HEK293 (cell line): ENCODE data around the gene ZBTB8A.

ENCODE experiments used
- CTCF ChIA-PET: fragments of 350-600 bp; formaldehyde crosslinking; extraction: SDS; loops from one replicate; lab custom pipeline; 2021; ENCODE audit warnings: antibody characterized with exemption; lab: Yijun Ruan, JAX
- POLR2A ChIA-PET: fragments of 300-600 bp; formaldehyde crosslinking; extraction: SDS; loops from one replicate; lab custom pipeline; 2020; ENCODE audit warnings: antibody characterized with exemption, inconsistent platforms; lab: Yijun Ruan, JAX
- H3K27ac ChIP-seq: fragments of 200-500 bp; sonication (Bioruptor generic); 2 replicates; pipeline ENCODE4 v1.5.1; 2014; ENCODE audit warnings: low read depth, low read length, control low read depth, inconsistent platforms; ENCODE audit errors: extremely low read depth
- H3K36me3 ChIP-seq, 2 experiments: fragments of 200-500 bp in 1 of 2; sonication (Bioruptor generic) in 1 of 2; 1 replicate in 1 of 2; 2 replicates in 1 of 2; pipeline ENCODE4 v1.5.1; 2014 to 2017; ENCODE audit warnings: inconsistent platforms in 2 of 2, low read length in 2 of 2; ENCODE audit not compliant: control insufficient read depth in 2 of 2, insufficient read depth in 1 of 2
- H3K4me1 ChIP-seq: fragments of 200-500 bp; sonication (Bioruptor generic); 2 replicates; pipeline ENCODE4 v1.5.1; 2014; ENCODE audit warnings: mild to moderate bottlenecking, low read length, inconsistent platforms; ENCODE audit not compliant: control insufficient read depth, insufficient read depth
- H3K4me3 ChIP-seq: 2 replicates; pipeline ENCODE4 v1.5.1; 2011; ENCODE audit warnings: low read depth, mild to moderate bottlenecking, control low read depth, low read length, moderate library complexity
- H3K9me3 ChIP-seq: fragments of 200-500 bp; sonication (Bioruptor generic); 2 replicates; pipeline ENCODE4 v1.5.1; 2014; ENCODE audit warnings: low read depth, low read length, inconsistent platforms; ENCODE audit not compliant: control insufficient read depth, insufficient read depth
- HOXA7 ChIP-seq: sonication (generic); formaldehyde crosslinking; IDR thresholded peaks from 2 replicates; pipeline ENCODE4 v1.8.1; 2022; ENCODE audit warnings: missing genetic modification reagents, borderline replicate concordance
- PRDM10 ChIP-seq: fragments of 450-650 bp; formaldehyde crosslinking; IDR thresholded peaks from 2 replicates; pipeline ENCODE4 v1.5.1; 2016; ENCODE audit warnings: missing biosample characterization, missing genetic modification characterization
- PRDM4 ChIP-seq: fragments of 450-650 bp; formaldehyde crosslinking; IDR thresholded peaks from 2 replicates; pipeline ENCODE4 v1.5.1; 2017; ENCODE audit warnings: missing biosample characterization, missing genetic modification characterization
- ZNF132 ChIP-seq: fragments of 450-650 bp; formaldehyde crosslinking; IDR thresholded peaks from 2 replicates; pipeline ENCODE4 v1.5.1; 2017; ENCODE audit warnings: missing biosample characterization, missing genetic modification characterization, borderline replicate concordance
- ZNF155 ChIP-seq: fragments of 450-650 bp; formaldehyde crosslinking; IDR thresholded peaks from 2 replicates; pipeline ENCODE4 v1.5.1; 2016; ENCODE audit warnings: missing biosample characterization, missing genetic modification characterization
- ZNF239 ChIP-seq: fragments of 450-650 bp; formaldehyde crosslinking; IDR thresholded peaks from 2 replicates; pipeline ENCODE4 v1.5.1; 2016; ENCODE audit warnings: missing biosample characterization, missing genetic modification characterization
- ZNF26 ChIP-seq: fragments of 450-650 bp; formaldehyde crosslinking; IDR thresholded peaks from 2 replicates; pipeline ENCODE4 v1.5.1; 2016; ENCODE audit warnings: missing biosample characterization, missing genetic modification characterization
- ZNF280D ChIP-seq: fragments of 450-650 bp; formaldehyde crosslinking; IDR thresholded peaks from 2 replicates; pipeline ENCODE4 v1.5.1; 2016; ENCODE audit warnings: missing biosample characterization, missing genetic modification characterization
- ZNF473 ChIP-seq: fragments of 450-650 bp; formaldehyde crosslinking; IDR thresholded peaks from 2 replicates; pipeline ENCODE4 v1.5.1; 2017; ENCODE audit warnings: missing biosample characterization, missing genetic modification characterization
- ZNF48 ChIP-seq: fragments of 450-650 bp; formaldehyde crosslinking; IDR thresholded peaks from 2 replicates; pipeline ENCODE4 v1.5.1; 2016; ENCODE audit warnings: missing biosample characterization, missing genetic modification characterization
- ZNF514 ChIP-seq: fragments of 450-650 bp; formaldehyde crosslinking; IDR thresholded peaks from 2 replicates; pipeline ENCODE4 v1.5.1; 2016; ENCODE audit warnings: missing biosample characterization, missing genetic modification characterization
- ZNF544 ChIP-seq: fragments of 450-650 bp; formaldehyde crosslinking; IDR thresholded peaks from 2 replicates; pipeline ENCODE4 v1.5.0; 2017; ENCODE audit warnings: missing biosample characterization, missing genetic modification characterization
- ZNF549 ChIP-seq: fragments of 450-650 bp; IDR thresholded peaks from 2 replicates; pipeline ENCODE4 v1.5.1; 2018; ENCODE audit warnings: missing biosample characterization, missing genetic modification characterization, mild to moderate bottlenecking, inconsistent platforms, moderate library complexity
- ZNF561 ChIP-seq: fragments of 450-650 bp; IDR thresholded peaks from 2 replicates; pipeline ENCODE4 v1.5.1; 2018; ENCODE audit warnings: missing biosample characterization, missing genetic modification characterization, borderline replicate concordance
- ZNF670 ChIP-seq: fragments of 450-650 bp; formaldehyde crosslinking; IDR thresholded peaks from 2 replicates; pipeline ENCODE4 v1.5.1; 2016; ENCODE audit warnings: missing biosample characterization, missing genetic modification characterization, low read depth
- ZNF843 ChIP-seq: fragments of 450-650 bp; formaldehyde crosslinking; IDR thresholded peaks from 2 replicates; pipeline ENCODE4 v1.5.1; 2016; ENCODE audit warnings: missing biosample characterization, missing genetic modification characterization
- TF ChIP-seq, protein P1 (sequence below): fragments of 450-650 bp; formaldehyde crosslinking; IDR thresholded peaks from 2 replicates; pipeline ENCODE4 v1.5.1; 2016; ENCODE audit warnings: missing biosample characterization, missing genetic modification characterization

ZBTB8A gene

DNA sequence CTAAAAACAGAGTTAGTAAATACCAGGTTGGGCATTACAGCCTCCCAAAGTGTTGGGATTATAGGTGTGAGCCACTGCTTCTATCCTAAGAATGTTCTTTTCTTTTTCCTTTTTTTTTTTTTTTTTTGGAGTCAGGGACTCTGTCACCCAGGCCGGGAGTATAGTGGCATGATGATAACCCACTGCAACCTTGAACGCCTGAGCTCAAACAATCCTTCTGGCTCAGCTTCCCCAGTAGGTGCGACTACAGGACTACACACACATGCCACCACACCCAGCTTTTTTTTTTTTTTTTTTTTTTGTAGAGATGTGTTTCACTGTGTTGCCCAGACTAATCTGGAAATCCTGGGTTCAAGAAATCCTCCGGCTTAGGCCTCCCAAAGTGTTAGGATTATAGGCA lies 105.2 kb downstream of the ZBTB8A start:
- ChIA-PET CTCF (interaction anchor here (0.6 to 1.1 kb wide), 2 partner anchors 12 to 89 kb away, joined by 3 read pairs; no protein-coding TSS in a partner anchor), POLR2A (interaction anchor here (0.6 to 0.7 kb wide), 3 partner anchors 20 to 442 kb away, joined by 3 to 4 read pairs (median 3); no protein-coding TSS in a partner anchor)
- Histone ChIP-seq H3K4me1 (no peaks in the 10 kb centered on the region), H3K9me3 (no peaks in the 10 kb centered on the region), H3K4me3 (no peak overlapping the region), H3K36me3 (peaks cover 2 to 13% of the 10 kb centered on the region in 2 experiments; a peak in 2 of 3 replicates), H3K27ac (no peak overlapping the region)
- TF ChIP-seq ZNF544 (tag by site-specific recombination): no peak
- TF ChIP-seq PRDM10 (tag by site-specific recombination): no peak
- TF ChIP-seq, protein P1, sequence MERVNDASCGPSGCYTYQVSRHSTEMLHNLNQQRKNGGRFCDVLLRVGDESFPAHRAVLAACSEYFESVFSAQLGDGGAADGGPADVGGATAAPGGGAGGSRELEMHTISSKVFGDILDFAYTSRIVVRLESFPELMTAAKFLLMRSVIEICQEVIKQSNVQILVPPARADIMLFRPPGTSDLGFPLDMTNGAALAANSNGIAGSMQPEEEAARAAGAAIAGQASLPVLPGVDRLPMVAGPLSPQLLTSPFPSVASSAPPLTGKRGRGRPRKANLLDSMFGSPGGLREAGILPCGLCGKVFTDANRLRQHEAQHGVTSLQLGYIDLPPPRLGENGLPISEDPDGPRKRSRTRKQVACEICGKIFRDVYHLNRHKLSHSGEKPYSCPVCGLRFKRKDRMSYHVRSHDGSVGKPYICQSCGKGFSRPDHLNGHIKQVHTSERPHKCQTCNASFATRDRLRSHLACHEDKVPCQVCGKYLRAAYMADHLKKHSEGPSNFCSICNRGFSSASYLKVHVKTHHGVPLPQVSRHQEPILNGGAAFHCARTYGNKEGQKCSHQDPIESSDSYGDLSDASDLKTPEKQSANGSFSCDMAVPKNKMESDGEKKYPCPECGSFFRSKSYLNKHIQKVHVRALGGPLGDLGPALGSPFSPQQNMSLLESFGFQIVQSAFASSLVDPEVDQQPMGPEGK (tag by site-specific recombination): no peak
- TF ChIP-seq ZNF549: no peak
- TF ChIP-seq ZNF843 (tag by site-specific recombination): no peak
- no peak for TF ChIP-seq ZNF155
- no peak for TF ChIP-seq PRDM4
- no peak for TF ChIP-seq HOXA7 (CRISPR knock-in tag)
- no peak for TF ChIP-seq ZNF132 (tag by site-specific recombination)
- no peak for TF ChIP-seq ZNF48 (tag by site-specific recombination)
- TF ChIP-seq ZNF280D (tag by site-specific recombination): no peak
- no peak for TF ChIP-seq ZNF473 (tag by site-specific recombination)
- TF ChIP-seq ZNF239 (tag by site-specific recombination): no peak
- no peak for TF ChIP-seq ZNF514 (tag by site-specific recombination)
- no peak for TF ChIP-seq ZNF561 (tag by site-specific recombination)
- TF ChIP-seq ZNF670 (tag by site-specific recombination): no peak
- no peak for TF ChIP-seq ZNF26
